Measurements from ENCODE around the gene FAM117B. TPM values are rescaled to one million over a fixed set of nuclear protein-coding genes. Genes with fewer than 3 reads are reported as not detected.

The FAM117B gene
- total RNA-seq, 1 donor from 2014 or later = 7.2 TPM

DNA sequence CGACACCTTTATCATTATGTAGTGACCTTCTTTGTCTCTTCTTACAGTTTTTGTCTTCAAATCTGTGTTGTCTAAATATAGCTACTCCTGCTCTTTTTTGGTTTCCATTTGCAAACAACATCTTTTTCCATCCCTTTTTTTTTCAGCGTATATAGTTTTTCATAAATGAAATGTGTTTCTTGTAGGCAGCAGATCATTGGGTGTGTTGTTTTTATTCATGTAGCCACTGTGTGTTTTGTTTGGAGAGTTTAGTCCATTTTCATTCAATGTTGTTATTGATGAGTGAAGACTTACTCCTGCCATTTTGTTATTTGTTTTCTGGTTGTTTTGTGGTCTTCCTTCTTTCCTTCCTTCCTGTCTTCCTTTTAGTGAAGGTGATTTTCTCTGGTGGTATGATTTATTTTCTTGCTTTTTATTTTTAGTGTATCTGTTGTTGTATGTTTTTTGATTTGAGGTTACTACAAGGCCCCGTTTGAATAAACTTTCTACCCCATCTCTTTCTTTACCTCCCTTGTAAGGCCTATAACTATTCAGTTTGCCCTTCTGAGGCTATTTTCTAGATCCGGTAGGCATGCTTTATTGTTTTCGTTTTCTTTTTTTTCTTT lies 81.4 kb downstream of the FAM117B start:
- H3K9me3 ChIP-seq (ENCODE audit: insufficient read depth, low read depth, low read length) = peaks cover 5% of the 10 kb centered on the region
- TF ChIP-seq, protein P1, sequence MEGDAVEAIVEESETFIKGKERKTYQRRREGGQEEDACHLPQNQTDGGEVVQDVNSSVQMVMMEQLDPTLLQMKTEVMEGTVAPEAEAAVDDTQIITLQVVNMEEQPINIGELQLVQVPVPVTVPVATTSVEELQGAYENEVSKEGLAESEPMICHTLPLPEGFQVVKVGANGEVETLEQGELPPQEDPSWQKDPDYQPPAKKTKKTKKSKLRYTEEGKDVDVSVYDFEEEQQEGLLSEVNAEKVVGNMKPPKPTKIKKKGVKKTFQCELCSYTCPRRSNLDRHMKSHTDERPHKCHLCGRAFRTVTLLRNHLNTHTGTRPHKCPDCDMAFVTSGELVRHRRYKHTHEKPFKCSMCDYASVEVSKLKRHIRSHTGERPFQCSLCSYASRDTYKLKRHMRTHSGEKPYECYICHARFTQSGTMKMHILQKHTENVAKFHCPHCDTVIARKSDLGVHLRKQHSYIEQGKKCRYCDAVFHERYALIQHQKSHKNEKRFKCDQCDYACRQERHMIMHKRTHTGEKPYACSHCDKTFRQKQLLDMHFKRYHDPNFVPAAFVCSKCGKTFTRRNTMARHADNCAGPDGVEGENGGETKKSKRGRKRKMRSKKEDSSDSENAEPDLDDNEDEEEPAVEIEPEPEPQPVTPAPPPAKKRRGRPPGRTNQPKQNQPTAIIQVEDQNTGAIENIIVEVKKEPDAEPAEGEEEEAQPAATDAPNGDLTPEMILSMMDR (IDR thresholded peaks at IDR 0.05; ENCODE audit: insufficient read depth, low read depth, low read length) = no peak
- no peak for TF ChIP-seq EZH2 (IDR thresholded peaks at IDR 0.05; ENCODE audit: insufficient read depth, low read length)
- H3K4me3 ChIP-seq (ENCODE audit: insufficient read depth, low read depth, low read length) = no peak overlapping the region
- Mint-ChIP-seq H3K27ac (ENCODE audit: unreplicated experiment) (no peak overlapping the region), H3K4me3 (ENCODE audit: unreplicated experiment) (peak overlapping the region; percentile 43), H3K27me3 (ENCODE audit: low read depth, unreplicated experiment) (no peaks in the 10 kb centered on the region), H3K9me3 (ENCODE audit: unreplicated experiment) (peaks cover 21% of the 10 kb centered on the region), H3K36me3 (ENCODE audit: low read depth, unreplicated experiment) (peaks cover 14% of the 10 kb centered on the region), H3K4me1 (ENCODE audit: low read depth, unreplicated experiment) (peaks cover 15% of the 10 kb centered on the region)
- no peak overlapping the region for H3K4me2 ChIP-seq (ENCODE audit: low read length)
- FAIRE-seq (no peak), DNase-seq (ENCODE audit: low read depth) (no peak)
- H3K9ac ChIP-seq (ENCODE audit: low read length) = no peak overlapping the region
- H4K20me1 ChIP-seq (ENCODE audit: insufficient read depth, low read length) = no peaks in the 10 kb centered on the region
- H3K27me3 ChIP-seq (ENCODE audit: insufficient read depth, low read length) = no peaks in the 10 kb centered on the region
- no peaks in the 10 kb centered on the region for H3K36me3 ChIP-seq (ENCODE audit: insufficient read depth, low read length)
- H2AFZ ChIP-seq (ENCODE audit: low read depth, low read length) = no peak overlapping the region
- no peaks in the 10 kb centered on the region for H3K4me1 ChIP-seq (ENCODE audit: insufficient read depth, low read length)
- no peak overlapping the region for H3K27ac ChIP-seq (ENCODE audit: low read depth, low read length)
- no peaks in the 10 kb centered on the region for H3K79me2 ChIP-seq (ENCODE audit: insufficient read depth, low read length)

DNA sequence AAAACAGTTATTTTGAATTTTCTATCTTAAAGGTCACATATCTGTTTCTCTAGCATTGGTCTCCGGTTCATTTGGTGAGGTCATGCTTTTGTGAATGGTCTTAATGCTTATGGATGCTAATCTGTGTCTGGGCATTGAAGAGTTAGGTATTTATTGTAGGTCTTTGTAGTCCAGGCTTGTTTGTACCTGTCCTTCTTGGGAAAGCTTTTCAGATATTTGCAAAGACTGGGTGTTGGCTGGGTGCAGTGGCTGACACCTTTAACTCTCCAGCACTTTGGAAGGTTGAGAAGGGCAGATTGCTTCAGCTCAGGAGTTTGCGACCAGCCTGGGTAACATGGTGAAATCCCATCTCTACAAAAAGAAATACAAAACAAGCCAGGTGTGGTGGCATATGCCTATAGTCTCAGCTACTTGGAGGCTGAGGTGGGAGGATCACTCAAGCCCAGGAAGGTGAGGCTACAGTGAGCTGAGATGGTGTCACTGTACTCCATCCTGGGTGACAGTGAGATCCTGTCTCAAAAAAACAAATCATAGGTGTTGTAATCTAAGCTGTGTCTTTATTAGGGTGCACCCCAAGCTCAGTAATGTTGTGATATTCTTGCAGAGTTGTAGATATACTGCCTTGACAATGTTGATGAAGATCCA lies 82.3 kb downstream of the FAM117B start:
- Mint-ChIP-seq H3K9me3 (ENCODE audit: unreplicated experiment) (peaks cover 21% of the 10 kb centered on the region), H3K36me3 (ENCODE audit: low read depth, unreplicated experiment) (peaks cover 14% of the 10 kb centered on the region)
- H3K36me3 ChIP-seq (ENCODE audit: insufficient read depth, low read length) = no peaks in the 10 kb centered on the region

More for the DNA sequence above, 82.3 kb downstream of the FAM117B start:
- H2AFZ ChIP-seq (ENCODE audit: low read depth, low read length) = no peak overlapping the region
- no peak overlapping the region for H3K4me2 ChIP-seq (ENCODE audit: low read length)
- no peak overlapping the region for H3K9ac ChIP-seq (ENCODE audit: low read length)
- DNase-seq (ENCODE audit: low read depth) (no peak), FAIRE-seq (no peak)
- H3K4me1 Mint-ChIP-seq (ENCODE audit: low read depth, unreplicated experiment) = peaks cover 18% of the 10 kb centered on the region
- H3K27me3 Mint-ChIP-seq (ENCODE audit: low read depth, unreplicated experiment) = no peaks in the 10 kb centered on the region
- H3K9me3 ChIP-seq (ENCODE audit: insufficient read depth, low read depth, low read length) = peaks cover 5% of the 10 kb centered on the region
- no peaks in the 10 kb centered on the region for H3K79me2 ChIP-seq (ENCODE audit: insufficient read depth, low read length)
- no peak overlapping the region for H3K4me3 ChIP-seq (ENCODE audit: insufficient read depth, low read depth, low read length)
- no peaks in the 10 kb centered on the region for H4K20me1 ChIP-seq (ENCODE audit: insufficient read depth, low read length)
- no peaks in the 10 kb centered on the region for H3K4me1 ChIP-seq (ENCODE audit: insufficient read depth, low read length)
- no peak overlapping the region for H3K4me3 Mint-ChIP-seq (ENCODE audit: unreplicated experiment)
- no peaks in the 10 kb centered on the region for H3K27me3 ChIP-seq (ENCODE audit: insufficient read depth, low read length)
- no peak overlapping the region for H3K27ac ChIP-seq (ENCODE audit: low read depth, low read length)
- no peak overlapping the region for H3K27ac Mint-ChIP-seq (ENCODE audit: unreplicated experiment)
- TF ChIP-seq, protein P1 (IDR thresholded peaks at IDR 0.05; ENCODE audit: insufficient read depth, low read depth, low read length) = no peak
- TF ChIP-seq EZH2 (IDR thresholded peaks at IDR 0.05; ENCODE audit: insufficient read depth, low read length) = no peak
